Stimulated activated CD8-positive, alpha-beta memory T cell treated with anti-CD3 and anti-CD28 coated beads, Interleukin-2, amount 100 ng/mL, for 48 hours (primary cell): ENCODE results near the gene NFIB.

Experiments used
- DNase-seq, 2 donors: peaks; one replicate each; pipeline ENCODE4 v3.0.0-alpha.2; 2020; ENCODE audit warnings: low read depth in 2 of 2

The NFIB gene

DNA sequence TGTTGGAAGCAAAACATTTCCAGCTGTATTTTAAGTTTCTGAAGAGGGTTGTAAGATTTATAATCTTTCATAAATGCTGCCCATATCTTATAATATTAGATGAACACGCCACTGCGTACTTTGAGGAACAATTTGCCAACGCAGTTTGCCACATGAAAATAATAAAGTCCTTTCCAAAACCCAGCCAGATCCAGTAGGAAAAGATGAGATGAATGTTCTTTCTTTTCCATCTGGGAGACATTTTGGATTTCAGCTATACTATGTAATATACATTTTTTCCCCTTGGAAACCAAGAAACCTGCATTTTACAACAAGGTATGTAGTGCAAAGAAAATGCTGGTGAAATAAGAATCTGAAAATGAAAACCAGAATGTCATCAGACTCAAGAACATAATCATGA lies 125.4 kb downstream of the NFIB start:
- DNase-seq, result no peak

DNA sequence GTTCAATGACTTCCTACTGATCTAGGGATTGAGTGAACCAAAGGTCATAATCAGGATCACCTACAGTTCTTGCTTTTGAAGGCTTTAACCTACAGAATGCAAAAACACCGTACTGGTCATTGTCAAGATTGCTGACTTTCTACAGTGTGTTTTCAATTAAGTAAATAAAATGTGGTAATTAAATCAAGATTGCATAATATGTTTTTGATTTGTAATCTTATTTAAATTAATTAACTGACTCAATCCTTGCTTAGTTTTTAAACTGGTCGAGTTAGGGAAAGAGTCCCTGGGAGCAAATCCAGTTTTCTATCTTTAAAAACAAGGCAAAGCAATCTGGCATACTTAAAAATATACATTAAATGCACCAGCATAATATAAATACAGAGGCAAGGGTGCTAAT lies 125.9 kb downstream of the NFIB start:
- DNase-seq, result no peak

DNA sequence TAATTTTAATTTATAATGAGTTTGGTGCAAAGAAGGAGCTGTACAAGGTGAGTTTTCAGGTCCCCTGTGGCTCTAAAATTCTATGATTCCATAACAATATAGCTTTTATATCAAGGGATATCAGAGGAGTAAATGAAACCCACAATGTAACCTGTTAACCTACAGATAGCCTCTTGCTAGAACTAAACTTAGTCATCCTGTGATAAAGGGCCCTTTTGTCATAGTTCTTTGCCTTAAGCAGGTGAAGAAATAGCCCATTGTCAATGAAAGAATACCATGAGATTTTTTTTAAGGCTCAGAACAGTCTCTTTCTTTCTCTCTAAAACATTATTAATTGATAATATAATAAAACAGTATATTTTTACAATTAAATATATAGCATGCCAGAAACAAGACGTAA lies 127.8 kb downstream of the NFIB start:
- no peak for DNase-seq

DNA sequence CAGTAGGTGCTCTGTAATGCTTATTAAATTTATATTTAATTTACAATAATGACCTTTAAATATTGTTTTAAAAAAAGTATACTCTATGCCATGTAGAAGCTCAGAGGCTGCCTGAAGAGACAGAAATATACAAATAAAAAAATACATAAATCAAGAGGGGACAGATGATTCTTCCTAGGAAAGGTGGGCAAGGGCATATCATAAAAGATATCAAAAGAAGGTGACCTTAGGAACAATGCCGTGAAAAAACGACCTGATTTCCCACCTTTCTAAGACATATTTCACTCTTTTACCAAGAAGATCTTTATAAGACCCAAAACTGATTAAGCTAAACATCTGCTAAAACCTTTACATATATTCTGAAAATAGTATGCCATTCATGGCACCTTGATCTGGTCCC lies 128.9 kb downstream of the NFIB start:
- no peak for DNase-seq

DNA sequence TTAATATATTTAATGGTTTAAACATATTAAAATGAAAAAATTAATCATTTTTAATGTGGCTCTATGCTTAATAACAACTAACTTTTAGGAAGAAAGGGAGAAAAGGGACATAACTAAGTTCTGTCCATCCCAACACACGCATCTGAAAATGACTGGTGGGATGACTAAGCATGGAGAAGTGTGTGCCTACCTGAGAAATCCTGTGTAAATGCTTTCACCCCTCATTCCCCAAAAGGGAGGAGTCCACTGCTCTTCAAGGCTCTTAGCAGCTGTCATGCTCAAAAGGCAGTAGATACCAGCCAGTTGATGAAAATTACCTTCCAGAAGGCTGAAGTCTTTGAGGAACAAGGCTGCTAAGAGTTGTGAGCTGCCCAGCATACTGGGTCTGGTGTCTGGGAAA lies 130.9 kb downstream of the NFIB start:
- no peak for DNase-seq

DNA sequence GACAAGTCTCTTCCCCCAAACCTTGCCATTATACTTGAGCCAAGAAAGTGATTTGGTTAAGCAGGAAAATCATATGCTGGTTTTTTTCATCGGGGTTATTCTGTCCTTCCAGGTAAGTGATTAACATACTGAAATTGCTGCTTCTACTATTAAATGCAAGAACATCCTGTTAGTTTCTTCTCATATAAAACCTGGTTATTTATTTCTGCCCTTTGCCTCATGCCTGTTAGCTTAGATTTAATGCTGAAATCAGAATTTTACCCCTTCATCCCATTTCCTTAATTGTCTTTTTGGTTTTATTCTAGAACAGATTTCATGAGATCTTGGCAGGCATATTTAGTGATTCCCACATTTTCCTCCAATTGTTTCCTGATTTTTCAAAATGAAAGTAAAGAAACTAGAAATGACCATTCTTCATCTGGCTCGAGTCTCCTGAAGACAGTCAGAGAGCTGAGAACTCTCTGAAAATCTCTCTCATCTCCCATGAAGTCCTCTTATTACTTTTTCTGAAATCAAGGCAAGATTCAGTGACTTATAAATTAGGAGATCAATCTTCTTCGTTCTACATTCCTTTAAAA lies 132.9 kb downstream of the NFIB start:
- no peak for DNase-seq

DNA sequence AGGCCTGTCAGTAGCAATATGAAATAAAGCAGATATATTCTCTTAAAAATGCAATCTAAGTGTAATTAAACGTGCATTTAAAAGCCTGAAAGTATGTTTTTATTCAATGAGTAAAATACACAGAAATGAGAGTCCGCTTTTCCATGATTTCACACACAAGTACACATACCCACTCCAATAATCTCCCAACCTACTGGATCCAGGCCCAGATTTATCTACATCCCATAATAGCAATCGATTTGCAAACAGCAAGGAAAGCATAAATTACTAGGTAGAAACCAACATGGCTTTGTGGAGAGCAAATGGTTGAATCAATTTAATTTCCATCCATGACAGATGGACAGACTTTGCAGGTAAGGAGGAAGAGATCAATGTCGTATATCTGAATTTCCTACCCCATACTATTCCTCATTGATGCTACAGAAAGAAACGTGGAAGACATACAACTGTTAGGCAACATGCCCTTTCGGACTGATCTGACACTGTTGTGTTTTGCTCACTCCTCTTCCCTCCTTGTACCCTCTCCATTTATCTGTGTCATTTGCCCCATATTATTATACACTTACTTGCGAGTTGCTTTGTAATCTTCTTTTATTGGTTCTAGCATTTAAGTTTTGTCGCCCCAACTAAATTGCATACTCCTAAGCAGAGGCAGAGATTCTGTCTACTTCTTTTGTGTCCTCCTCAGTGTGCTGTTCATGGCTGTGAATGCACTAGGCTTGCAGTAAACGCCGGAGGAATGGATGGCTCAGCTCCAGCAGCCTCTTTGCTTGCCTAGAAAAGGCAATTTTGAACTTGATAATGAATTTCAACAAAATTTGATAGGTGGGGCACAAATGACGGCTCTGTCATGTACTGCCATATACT lies 133.6 kb downstream of the NFIB start:
- DNase-seq, result no peak

DNA sequence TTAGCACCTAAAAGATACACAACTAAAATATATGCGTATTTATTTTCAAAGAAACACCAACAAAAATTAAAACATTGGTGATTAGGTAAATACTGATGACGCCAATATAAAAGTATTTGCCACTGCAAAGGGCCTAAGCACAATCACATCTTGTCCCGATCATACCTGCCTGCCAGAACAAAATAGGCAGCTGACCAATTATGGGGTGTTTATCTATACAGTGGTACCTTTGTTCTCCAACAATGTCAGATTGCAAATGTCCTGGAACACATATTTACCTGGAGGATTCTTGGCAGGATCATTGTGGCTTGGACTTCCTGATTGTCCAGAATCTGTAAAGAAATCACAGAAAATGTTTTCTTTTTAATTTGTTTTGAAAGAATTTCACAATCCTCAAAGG lies 134.5 kb downstream of the NFIB start:
- no peak for DNase-seq

DNA sequence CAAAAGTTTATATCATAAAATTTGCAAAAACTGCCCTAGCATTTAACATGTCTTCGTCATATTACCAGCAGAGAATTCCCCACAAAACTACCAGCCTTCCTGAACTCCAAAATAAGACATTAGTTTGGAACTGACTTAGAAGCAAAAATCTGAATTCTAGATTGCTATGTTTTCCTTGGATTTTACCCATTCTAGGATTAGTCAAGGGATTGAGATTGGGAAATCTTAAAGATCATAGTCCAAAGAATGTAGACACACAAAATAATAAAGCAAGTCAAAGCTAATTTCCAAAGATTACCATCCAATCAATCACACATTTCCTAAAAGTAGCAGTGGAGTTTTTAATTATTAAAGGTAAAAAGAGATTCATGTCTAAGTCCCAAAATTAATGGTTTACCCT lies 138.2 kb downstream of the NFIB start:
- no peak for DNase-seq

DNA sequence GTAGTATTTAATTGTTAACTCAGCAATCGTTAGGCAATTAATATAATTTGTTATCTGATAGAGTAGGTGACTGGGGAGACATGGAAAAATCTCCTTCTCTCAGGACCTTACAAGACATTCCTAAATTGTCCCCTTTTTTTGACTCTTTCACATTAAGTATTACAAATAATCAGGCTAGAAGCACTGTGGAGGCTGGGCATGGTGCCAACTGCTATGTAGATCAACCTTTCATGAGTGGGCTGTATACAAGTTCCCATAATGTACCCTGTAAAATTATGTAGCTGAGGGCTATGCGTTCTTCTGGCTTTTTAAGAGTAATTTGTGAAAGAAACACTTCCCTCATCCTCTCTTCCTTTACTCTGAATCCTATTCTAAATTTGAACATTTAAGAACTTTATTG lies 140.2 kb downstream of the NFIB start:
- no peak for DNase-seq

DNA sequence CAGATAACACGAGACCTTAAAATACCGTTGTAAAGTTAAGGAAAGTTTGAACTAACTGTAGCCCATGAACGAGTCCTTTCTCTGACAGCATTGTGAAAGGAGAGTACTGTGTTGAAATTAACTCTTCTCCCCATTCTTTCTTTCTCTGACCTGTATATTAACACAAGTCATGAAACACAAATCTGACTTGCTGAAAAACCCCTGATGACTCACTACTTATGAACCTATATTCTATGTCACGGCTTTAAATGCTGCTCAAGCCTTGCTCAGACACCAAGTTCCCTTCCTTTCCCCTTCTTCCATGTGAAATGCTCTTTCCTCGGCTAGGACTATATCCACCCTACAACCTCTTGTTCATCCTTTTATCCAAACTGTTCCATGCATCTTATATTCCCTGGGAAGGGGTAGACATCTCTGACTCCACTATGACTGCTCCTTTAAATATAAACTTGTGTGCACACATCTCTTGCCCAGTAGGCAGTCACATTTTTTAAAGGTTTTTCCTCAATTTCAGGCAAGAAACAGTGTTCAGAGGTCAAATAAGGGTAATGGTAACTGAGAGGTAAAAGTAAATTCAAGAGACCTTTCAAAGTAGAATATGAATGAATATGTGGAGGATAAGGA lies 142.9 kb downstream of the NFIB start:
- DNase-seq, result no peak

DNA sequence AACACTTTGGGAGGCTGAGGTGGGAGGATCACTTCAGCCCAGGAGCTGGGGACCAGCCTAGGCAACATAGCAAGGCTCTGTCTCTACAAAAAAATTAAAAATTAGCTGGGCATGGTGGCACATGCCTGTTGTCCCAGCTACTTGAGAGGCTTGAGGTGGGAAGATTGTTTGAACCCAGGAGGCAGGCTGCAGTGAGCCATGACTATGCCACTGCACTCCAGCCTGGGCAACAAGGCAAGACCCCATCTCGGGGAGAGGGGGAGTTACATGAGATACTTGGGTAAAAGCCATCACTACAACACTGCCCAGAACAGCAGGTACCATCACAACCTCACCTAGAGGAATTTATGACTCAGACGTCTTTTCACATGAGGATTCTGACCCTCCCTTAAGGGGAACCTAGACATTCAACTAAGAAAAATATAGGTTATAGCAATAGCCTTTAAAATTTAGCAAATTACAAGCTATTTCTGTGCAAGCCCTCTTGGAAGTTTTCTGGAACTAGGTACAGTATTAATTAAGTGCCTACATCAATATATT lies 143.5 kb downstream of the NFIB start:
- no peak for DNase-seq

DNA sequence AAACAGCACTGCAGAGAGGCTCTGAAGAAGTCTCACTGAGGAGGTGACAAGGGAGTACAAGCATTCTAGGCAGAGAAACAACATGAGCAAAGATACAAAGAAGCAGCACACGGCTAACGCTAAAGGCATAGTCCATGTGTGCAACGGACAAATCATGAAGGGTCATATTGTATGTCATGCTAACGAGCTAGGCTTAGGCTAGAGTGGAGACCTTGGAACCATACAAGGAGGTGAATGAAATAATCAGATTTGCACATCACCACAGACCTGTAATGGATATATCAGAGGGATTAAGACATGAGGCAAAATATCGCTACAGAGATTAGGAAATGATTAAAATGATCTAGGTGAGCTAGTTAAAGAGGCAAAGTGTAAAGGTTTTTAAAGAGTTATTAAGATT lies 145.6 kb downstream of the NFIB start:
- DNase-seq, result no peak

DNA sequence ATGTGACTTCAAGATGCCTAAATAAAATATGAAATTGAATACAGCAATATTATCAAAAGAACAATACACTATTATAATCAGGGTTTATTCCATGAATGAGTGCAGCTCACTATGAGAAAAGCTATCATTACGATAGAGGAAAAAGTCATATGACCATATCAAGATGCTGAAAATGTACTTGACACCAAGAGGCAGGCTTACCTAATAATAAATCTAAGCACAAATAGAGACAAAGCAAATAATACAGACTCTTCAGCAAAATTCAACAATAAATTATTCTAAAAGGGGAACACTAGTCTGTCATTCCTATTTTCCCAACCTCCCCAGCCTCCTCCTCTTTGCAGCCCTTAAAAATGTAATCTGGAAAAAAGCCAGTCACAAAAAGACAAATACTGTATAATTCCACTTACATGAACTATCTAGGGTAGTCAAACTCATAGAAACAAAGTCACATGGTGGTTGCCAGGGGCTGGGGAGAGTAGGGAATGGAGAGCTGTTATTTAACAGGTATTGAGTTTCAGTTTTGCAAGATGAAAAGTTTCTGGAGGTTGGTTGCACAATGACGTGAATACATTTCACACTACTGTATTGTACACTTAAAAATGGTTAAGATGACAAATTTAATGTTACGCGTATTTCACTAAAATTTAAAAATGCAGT lies 148.4 kb downstream of the NFIB start:
- no peak for DNase-seq

DNA sequence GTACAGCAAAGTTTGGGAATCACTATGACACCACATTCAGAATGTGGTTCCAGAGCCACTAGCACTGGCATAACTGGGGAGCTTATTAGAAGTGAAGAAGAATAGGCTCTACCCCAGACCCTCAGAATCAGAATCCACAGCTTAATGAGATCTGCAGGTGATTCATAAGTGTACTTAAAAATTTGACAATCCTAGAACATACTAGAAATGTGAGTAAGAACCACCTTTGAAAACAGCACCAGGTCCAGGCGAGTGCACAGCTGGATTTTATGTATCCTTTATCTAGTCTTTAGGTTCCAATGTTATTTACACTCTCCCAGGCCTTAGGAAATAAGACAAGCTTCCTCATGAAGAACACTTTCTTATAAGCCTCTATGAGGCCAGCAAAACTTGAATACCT lies 149.0 kb downstream of the NFIB start:
- no peak for DNase-seq

DNA sequence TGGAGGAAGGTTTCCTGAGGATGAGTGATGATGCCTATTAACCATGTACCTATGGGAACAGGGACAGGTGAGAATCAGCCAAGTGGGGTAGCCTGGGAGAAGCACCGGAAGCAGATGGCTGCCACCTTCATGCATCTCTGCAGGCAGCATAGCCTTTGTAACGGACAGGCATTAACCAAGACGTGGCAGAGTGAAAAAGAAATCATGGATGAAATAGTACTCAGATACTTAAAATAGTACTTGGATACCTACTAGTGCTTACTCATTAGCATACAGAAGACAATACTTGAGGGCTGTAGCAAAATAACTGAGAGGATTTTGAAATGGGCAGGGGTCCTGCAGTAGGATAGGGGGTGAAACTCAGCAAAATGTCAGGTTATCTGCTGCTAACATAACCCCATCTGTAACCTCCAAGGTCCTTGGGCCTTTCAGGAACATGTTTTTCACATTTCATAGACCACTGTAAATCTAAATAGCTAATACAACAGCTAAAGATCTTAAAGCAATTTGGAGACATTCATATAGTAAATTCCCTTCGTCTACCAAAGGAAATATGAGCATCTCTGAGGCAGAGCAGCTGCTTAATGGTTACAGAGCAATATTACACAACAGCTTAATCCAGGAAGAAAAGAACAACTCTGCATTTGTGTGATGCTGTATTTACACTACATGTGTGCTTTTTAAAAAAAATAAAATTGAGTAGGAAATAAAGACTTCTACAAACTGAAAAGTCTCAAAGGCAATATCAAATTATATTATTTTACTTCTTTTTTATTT lies 154.3 kb downstream of the NFIB start:
- DNase-seq, result no peak

DNA sequence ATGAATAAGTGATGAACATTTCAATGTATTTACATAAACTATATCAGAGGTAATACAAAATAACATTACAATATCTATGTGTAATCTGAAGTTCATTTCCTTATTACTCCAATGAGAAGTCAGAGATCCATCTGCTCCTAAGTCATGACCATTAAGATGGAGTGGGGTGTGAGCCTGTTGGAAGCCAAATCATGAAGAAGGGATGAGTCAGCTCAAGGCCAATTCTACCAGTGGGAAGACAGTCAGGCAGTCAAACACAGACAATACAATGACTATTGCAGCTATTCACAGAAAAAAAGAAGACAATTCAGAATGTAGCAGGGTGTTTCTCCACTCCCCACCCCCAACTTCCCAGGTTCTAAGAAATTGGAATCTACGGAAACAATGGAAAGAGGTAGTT lies 155.0 kb downstream of the NFIB start:
- DNase-seq, result no peak

DNA sequence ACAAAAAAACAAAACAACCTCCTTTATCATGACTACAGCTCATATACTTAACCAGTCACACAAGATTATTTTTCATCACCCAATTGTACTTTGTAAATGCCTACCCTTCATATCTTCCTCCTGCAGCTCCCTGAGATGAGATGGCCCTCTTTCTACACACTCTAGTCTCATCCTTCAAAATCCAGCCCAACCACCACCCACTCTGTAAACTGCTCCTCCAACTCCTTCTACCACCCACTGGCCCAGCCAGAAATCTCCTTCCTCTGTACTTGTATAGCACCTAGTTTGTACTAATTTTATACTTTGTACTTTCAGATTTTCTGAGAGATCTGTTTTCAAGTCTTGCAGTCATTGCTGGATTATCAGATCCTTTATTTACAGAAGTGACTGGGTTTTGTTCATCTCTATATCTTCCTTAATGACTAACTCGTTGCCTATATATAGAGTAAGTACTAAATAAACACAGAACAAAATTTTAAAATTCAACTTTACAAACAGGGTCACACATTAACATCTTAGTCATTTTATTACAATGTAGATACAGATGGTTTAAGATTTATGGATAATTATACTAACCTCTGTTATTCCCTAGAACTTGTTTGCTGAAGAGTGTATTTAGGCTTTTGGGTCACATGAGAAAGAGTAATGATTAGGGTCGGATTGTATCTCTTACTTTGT lies 155.7 kb downstream of the NFIB start:
- DNase-seq, result no peak

DNA sequence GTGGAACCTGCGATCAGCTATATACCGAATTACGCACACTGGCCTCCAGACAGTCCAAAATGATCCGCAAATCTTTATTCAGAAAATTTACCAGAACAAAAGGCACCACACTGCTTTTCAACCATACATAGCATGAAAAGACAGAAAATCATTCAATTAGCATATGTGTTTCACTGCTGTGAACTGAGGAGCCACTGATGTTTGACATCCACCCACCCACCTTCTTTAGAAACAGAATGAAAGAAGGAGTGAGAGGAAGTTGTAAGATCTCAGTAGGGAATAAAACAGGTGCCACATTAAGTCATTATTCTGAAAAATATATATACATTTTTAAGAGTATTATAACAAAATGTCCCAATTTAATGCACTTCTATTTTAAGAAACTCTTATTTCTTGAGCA lies 156.8 kb downstream of the NFIB start:
- no peak for DNase-seq

DNA sequence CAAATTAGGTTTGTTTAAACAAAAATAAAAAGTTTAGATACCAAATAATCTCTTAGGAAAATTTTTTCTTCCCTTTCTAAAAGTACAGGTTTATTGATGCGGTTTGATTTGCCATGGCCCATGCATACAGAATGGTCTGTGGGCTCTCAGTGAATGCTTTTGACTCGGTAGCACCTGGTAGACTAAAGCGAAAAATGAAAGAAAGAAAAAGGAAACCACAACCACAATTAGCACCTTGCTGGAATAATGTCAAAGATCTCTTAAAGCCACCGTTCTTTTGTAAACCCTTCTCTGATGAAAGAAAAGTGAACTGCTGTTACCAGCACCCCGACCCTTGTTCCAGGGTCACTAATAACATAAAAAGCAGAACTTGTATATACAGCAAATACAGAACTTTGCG lies 157.9 kb downstream of the NFIB start:
- no peak for DNase-seq

DNA sequence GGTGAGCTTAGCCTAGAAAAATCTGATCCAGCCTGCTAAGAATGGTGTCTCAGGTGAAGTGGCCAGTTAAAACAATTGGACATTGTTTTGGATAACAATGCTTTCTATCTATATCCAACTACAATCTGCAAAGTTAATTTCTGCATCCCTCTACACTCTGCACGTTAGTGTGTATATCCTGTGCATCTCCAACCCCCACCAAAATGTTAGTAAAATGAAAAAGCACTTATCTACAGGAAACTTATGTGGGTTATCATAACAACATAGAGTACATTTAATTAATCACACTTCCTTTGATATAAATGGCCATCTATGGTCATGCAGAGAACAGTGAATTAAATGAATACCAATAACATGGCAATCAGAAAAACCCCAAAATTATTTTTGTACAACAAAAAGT lies 158.7 kb downstream of the NFIB start:
- no peak for DNase-seq
